ENCODE results near the gene GREB1L. TPM values are rescaled to one million over a fixed set of nuclear protein-coding genes. Genes with fewer than 3 reads are reported as not detected.

GREB1L gene
- total RNA-seq, 4 donors from 2014 or later: 5.1 to 17.8 (median 6.9) TPM

GRCh38 chr18:21509062-21509461 lies 267.0 kb downstream of the GREB1L start:
- DNase-seq (ENCODE audit: low spot score in 2 of 2): no peak
- Histone ChIP-seq H3K4me1 (no peaks in the 10 kb centered on the region), H3K9me3 (peaks cover 0 to 19% (median 0%) of the 10 kb centered on the region in 4 donors), H3K36me3 (peaks cover 0 to 17% (median 0%) of the 10 kb centered on the region in 3 donors), H3K27me3 (no peaks in the 10 kb centered on the region), H3K4me3 (no peak overlapping the region), H3K27ac (no peak overlapping the region)
- WGBS, 2 donors: 82 to 87% methylated on average over 5 of the region's 5 CpGs
- TF ChIP-seq, protein P1, sequence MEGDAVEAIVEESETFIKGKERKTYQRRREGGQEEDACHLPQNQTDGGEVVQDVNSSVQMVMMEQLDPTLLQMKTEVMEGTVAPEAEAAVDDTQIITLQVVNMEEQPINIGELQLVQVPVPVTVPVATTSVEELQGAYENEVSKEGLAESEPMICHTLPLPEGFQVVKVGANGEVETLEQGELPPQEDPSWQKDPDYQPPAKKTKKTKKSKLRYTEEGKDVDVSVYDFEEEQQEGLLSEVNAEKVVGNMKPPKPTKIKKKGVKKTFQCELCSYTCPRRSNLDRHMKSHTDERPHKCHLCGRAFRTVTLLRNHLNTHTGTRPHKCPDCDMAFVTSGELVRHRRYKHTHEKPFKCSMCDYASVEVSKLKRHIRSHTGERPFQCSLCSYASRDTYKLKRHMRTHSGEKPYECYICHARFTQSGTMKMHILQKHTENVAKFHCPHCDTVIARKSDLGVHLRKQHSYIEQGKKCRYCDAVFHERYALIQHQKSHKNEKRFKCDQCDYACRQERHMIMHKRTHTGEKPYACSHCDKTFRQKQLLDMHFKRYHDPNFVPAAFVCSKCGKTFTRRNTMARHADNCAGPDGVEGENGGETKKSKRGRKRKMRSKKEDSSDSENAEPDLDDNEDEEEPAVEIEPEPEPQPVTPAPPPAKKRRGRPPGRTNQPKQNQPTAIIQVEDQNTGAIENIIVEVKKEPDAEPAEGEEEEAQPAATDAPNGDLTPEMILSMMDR (IDR thresholded peaks at IDR 0.05): no peak
- TF ChIP-seq POLR2A (IDR thresholded peaks at IDR 0.05) (no peak), EP300 (IDR thresholded peaks at IDR 0.05) (no peak)

DNA sequence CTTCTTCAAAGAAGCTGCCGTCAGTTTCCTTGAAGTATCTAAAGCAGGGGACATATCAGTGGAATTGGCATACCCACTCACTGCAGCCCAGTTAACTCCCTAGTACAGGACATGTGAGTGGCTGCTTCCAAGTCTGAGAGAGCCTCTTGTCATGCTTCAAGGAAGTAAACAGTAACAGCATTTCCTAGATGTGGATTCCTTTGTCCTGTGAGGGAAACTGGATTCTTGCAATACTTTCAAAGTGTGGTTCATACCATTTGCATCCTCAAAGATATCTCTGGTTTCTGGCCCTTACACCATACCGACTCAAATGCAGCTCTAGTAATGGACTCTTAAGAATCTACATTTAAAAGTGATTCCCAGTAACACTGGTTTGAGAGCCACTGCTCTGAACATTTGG lies 271.3 kb downstream of the GREB1L start:
- no peak for DNase-seq (ENCODE audit: low spot score in 2 of 2)
- no peaks in the 10 kb centered on the region for H3K4me1 ChIP-seq
- H3K27ac ChIP-seq: no peak overlapping the region
- no peaks in the 10 kb centered on the region for H3K27me3 ChIP-seq
- TF ChIP-seq EP300 (IDR thresholded peaks at IDR 0.05) (no peak), POLR2A (IDR thresholded peaks at IDR 0.05) (no peak)
- TF ChIP-seq, protein P1 (IDR thresholded peaks at IDR 0.05): no peak
- H3K4me3 ChIP-seq: no peak overlapping the region
- WGBS, 2 donors: 94 to 100% methylated on average over 2 of the region's 2 CpGs
- H3K9me3 ChIP-seq: peaks cover 0 to 19% (median 0%) of the 10 kb centered on the region in 4 donors
- peaks cover 0 to 53% (median 0%) of the 10 kb centered on the region in 3 donors for H3K36me3 ChIP-seq

GRCh38 chr18:21513741-21514140 lies 271.7 kb downstream of the GREB1L start:
- WGBS, 2 donors: 94 to 96% methylated on average over 5 of the region's 5 CpGs
- Histone ChIP-seq H3K4me3 (no peak overlapping the region), H3K9me3 (peaks cover 0 to 19% (median 0%) of the 10 kb centered on the region in 4 donors), H3K27ac (no peak overlapping the region), H3K27me3 (no peaks in the 10 kb centered on the region), H3K36me3 (peaks cover 0 to 55% (median 0%) of the 10 kb centered on the region in 3 donors), H3K4me1 (no peaks in the 10 kb centered on the region)
- DNase-seq (ENCODE audit: low spot score in 2 of 2): no peak
- TF ChIP-seq EP300 (IDR thresholded peaks at IDR 0.05): no peak
- no peak for TF ChIP-seq POLR2A (IDR thresholded peaks at IDR 0.05)
- TF ChIP-seq, protein P1 (IDR thresholded peaks at IDR 0.05): no peak

DNA sequence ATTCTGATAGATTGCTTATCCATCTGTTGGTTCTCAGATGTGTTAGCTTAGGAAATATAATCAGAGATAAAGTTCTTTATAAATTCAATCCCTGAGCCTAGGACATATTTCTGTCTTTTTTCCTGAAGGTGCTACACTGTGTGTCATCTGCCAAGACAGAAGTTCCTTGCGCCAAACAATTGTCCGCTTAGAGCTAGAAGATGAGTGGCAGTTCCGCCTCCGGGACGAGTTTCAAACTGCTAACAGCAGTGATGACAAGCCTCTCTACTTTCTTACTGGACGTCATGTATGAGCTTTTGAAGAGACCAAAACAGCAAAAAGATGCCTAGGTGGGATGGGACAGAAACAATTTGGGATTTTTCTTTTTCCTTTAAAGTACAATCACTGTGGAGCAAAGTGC lies 280.5 kb downstream of the GREB1L start:
- DNase-seq (ENCODE audit: low spot score in 2 of 2): no peak
- peaks cover 0 to 75% (median 0%) of the 10 kb centered on the region in 3 donors for H3K36me3 ChIP-seq
- H3K4me3 ChIP-seq: no peak overlapping the region
- TF ChIP-seq, protein P1 (IDR thresholded peaks at IDR 0.05): no peak
- TF ChIP-seq EP300 (IDR thresholded peaks at IDR 0.05) (no peak), POLR2A (IDR thresholded peaks at IDR 0.05) (no peak)
- H3K4me1 ChIP-seq: no peaks in the 10 kb centered on the region
- H3K27ac ChIP-seq: no peak overlapping the region
- WGBS, 2 donors: 91 to 93% methylated on average over 6 of the region's 6 CpGs
- no peaks in the 10 kb centered on the region for H3K27me3 ChIP-seq
- no peaks in the 10 kb centered on the region for H3K9me3 ChIP-seq

DNA sequence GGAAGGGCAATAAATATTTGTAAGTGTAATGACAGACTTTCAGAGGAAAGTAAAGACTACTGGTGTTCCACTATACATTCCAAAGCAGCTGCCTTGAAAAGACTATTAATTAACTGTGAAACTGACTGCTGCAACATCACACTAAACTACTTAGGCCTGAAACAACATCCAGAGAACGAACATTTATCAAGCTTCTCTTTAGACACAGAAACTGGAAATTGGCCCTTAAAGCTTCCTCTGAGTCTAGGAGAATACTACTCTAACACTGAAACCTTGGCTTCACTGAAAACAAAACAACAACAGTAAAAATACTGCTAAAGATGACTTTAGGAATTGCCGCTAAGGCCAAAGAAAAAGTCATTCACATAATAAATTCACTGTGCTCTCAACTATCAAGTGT lies 283.9 kb downstream of the GREB1L start:
- Histone ChIP-seq H3K27me3 (no peaks in the 10 kb centered on the region), H3K27ac (no peak overlapping the region), H3K4me1 (no peaks in the 10 kb centered on the region), H3K36me3 (peaks cover 0 to 78% (median 4%) of the 10 kb centered on the region in 3 donors), H3K9me3 (no peaks in the 10 kb centered on the region), H3K4me3 (no peak overlapping the region)
- DNase-seq (ENCODE audit: low spot score in 2 of 2): no peak
- TF ChIP-seq, protein P1 (IDR thresholded peaks at IDR 0.05): no peak
- TF ChIP-seq EP300 (IDR thresholded peaks at IDR 0.05) (no peak), POLR2A (IDR thresholded peaks at IDR 0.05) (no peak)
- WGBS, 2 donors: 55 to 56% methylated on average over 2 of the region's 2 CpGs

All from tibial nerve (tissue), 4 donors.